Measurements from ENCODE around the gene TNFSF4. TPM values are rescaled to one million over a fixed set of nuclear protein-coding genes. Genes with fewer than 3 reads are reported as not detected.
"Not testable (repeated sequence)": the region's sequence is repeated elsewhere in the genome, so short reads cannot be mapped to it uniquely, and the experiment has no call there.

The TNFSF4 gene
- total RNA-seq, 1 donor from 2014 or later, result 4.3 TPM

DNA sequence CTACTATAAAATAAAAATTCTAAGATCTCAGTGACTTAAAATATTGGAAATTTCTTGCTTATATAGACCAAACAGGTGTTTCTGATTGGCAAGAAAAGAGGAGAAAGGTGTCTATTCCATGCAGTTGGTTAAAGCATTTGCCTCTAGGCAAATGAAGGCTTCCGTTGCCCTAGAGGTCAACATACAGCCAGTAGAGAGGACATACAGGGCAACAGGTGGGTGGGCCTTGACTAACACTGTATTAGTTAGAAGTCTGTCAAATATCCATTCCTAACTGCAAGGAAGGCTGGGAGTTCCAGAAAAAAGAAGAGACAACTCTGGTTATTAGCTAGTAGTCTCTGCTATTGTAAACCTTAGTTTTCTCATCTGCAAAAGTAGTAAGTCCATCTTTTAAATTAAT, 43.0 kb downstream of the TNFSF4 start:
- DNase-seq (ENCODE audit: low read depth), result no peak

- DNase-seq (ENCODE audit: low read depth), result no peak
These were observed 43.9 kb downstream of the TNFSF4 start for GRCh38 chr1:173163222-173163621.

- no peak for DNase-seq (ENCODE audit: low read depth)
These were observed 44.5 kb downstream of the TNFSF4 start for GRCh38 chr1:173162601-173163000.

GRCh38 chr1:173161510-173162221, 45.5 kb downstream of the TNFSF4 start:
- DNase-seq (ENCODE audit: low read depth), result peak; percentile 36

DNA sequence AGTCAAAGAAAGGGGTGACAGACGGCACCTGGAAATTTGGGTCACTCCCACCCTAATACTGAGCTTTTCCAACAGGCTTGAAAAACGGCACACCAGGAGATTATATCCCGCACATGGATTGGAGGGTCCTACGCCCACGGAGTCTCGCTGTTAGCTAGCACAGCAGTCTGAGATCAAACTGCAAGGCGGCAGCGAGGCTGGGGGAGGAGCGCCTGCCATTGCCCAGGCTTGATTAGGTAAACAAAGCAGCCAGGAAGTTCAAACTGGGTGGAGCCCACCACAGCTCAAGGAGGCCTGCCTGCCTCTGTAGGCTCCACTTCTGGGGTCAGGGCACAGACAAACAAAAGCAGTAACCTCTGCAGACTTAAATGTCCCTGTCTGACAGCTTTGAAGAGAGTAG, 53.2 kb downstream of the TNFSF4 start:
- not testable (repeated sequence) for DNase-seq (ENCODE audit: low read depth)

DNA sequence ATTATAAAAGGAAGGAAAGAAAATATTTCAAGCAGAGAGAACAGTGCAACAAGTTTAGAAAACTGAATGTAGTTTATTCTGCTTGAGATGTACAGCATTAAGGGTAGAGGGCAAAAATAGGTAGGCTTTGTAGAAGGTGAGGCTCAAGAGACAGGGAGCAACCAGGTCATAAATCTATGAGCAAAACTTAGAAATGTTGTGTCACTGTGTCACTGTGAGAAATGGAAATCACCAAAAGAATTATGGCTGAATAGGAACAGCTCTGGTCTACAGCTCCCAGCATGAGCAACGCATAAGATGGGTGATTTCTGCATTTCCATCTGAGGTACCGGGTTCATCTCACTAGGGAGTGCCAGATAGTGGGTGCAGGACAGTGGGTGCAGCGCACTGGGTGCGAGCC, 53.6 kb downstream of the TNFSF4 start:
- no peak for DNase-seq (ENCODE audit: low read depth)

GRCh38 chr1:173152598-173152997, 54.5 kb downstream of the TNFSF4 start:
- DNase-seq (ENCODE audit: low read depth), result no peak

DNA sequence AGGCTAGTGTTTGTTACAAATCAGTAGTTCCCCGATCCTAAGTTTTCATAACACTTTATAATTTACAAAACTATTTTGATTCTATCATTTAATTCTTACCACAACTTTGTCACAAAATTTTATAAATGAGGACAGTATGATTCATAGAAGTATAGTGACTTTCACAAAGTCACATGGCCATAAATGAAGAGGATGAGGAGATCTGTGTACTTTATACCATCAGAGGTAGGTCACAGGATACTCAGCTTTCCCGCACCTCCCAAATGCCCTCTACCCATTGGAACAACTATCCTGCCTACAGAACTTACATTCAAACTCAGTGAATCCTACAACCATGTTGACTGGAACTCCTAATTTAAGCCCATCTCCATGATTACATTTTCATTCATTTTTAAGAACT, 56.3 kb downstream of the TNFSF4 start:
- no peak for DNase-seq (ENCODE audit: low read depth)

- DNase-seq (ENCODE audit: low read depth), result peak; percentile 6
These were observed 57.2 kb downstream of the TNFSF4 start for GRCh38 chr1:173149887-173150286.

DNA sequence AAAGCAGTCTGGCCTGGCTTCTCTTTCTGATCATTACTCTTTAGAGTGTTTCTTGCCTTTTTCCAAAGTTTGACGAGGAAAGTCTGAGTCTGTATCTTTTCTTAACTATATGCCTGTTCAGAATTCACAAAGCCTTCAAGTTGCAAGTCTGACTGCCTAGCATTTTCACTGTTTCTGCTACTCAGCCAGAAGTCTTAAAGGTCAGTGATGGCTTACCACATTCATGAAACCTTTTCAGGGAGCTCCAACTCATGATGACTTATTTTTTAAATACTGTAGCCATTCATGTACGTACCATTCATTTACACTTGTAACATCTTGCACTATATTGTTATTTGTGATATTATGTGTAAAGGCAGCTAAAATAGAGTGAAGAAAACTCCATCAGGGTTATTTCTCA, 58.2 kb downstream of the TNFSF4 start:
- DNase-seq (ENCODE audit: low read depth), result no peak

DNA sequence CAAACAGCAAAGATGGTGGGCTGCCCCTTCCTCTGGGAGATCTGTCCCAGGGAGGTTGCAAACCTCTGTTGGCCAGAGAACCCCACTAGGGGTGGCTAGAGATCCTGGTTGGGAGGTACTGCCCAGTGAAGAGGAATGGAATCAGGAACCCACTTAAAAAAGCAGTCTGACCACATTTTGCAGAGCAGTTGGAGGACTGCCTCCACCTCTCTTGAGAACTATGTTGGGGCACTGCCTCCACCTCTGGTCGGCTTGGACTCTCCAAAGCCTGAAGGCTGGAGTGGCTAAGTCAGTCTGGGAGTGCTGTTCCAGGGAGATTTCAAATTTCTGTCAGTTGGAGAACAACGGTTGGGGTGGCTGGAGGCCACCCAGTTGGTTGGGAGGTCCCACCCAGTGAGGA, 58.6 kb downstream of the TNFSF4 start:
- no peak for DNase-seq (ENCODE audit: low read depth)

DNA sequence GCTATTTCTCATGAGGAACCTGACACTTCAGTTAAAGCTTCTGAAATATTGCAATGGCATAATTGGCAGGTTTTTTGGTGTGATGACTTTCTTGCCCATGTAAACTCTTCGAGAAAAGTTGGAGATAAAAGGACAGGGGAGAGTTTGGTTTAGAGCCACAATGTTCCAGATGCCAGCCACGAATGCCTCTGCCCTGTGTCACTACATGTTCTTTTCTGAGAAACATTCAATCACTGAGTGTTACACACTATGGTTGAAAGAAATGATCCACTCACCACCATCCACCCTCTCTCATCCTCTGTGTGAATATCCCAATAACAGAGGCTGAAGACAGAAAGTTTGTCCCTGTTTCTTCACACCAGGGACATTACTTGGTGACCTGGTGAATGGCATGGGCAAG, 66.4 kb downstream of the TNFSF4 start:
- DNase-seq (ENCODE audit: low read depth), result no peak

DNA sequence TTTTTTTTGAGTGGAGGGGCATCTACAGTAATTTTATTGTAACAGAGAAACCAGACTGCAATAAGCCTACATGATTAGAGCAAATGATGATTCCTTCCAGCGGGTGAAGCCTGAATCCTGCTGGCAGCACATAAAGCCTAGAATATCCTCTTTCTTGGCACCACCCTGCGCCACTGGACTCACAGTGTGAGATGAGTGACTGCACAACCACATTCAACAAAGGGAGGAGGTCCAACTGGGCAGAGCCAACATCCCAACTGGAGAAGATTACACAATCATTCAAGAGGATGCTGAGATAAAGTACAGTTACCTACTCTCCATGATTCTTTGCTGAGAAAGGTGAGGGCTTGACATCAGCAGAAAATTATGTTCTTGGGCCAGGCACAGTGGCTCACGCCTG, 67.4 kb downstream of the TNFSF4 start:
- DNase-seq (ENCODE audit: low read depth), result no peak

DNA sequence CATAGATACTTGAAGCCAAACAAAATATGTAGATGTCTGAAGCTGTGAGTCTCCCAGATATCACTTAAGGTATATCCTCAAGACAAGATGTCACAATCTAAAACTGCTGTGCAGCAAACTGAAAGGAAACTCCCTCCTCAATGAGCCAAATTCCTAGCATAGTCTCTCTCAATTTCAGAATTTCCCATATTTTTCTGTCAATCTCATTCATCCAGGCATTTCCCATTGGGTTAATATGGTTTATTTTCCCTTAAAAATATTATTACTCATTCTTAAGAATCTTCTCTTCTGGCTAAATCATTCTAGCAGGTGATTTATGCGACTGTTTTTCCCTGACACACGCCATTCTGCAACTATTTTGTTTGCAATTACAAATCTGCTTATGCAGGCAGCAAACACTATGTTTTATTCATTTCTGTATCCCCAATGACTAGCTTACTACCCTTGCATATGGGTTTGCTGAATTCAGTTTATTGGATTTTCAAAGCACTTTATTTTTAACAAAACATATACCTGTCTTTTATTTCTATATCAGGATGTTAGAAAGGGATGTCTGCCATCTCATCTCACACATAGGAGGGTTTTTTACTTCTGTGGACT, 69.9 kb downstream of the TNFSF4 start:
- no peak for DNase-seq (ENCODE audit: low read depth)

DNA sequence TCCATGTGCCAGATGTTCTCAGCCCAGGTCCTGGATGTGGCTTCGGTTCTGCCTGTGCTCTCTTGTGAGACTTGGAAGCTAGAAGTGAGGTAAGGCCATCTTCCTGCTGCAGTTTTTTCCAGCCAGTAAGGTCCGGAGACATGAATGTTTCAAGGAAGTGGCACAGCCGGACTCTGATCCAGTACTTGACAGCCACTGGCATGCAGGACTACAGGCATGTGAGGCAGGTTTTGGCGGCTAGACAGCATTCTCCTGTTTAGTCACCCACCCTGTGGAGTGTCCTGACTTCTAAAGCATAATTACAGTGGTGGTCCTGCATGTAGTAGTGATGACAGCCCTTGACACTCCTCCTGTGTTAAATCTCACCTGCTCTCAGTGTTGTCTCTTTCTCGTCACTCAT, 72.3 kb downstream of the TNFSF4 start:
- DNase-seq (ENCODE audit: low read depth), result no peak

GRCh38 chr1:173134029-173134428, 73.1 kb downstream of the TNFSF4 start:
- DNase-seq (ENCODE audit: low read depth), result no peak

Other genes starting within 250 kb of the TNFSF4 start
- gene TNFSF18, start 156.4 kb downstream of the TNFSF4 start, total RNA-seq, result 0.91 TPM in 1 of 2 replicates, not detected in the other

All from myocyte (in vitro differentiated cells).